ENCODE data around the gene GBGT1. TPM values are rescaled to one million over a fixed set of nuclear protein-coding genes. Genes with fewer than 3 reads are reported as not detected.

GBGT1 gene
- total RNA-seq, 1 experiment from 2014 or later = not detected

GRCh38 chr9:133124123-133124906, 39.4 kb downstream of the GBGT1 start:
- H3K9me3 ChIP-seq (ENCODE audit: low read length) = no peaks in the 10 kb centered on the region
- H3K4me3 ChIP-seq (ENCODE audit: low read length) = no peak overlapping the region
- peaks cover 6% of the 10 kb centered on the region; the same call in 1 of the 2 replicates for H4K20me1 ChIP-seq (ENCODE audit: low read length)
- no TSS peak for BruUV-seq (replicated peaks)
- peaks cover 8% of the 10 kb centered on the region; the same call in 1 of the 2 replicates for H3K79me2 ChIP-seq (ENCODE audit: low read length)
- ChIA-PET CTCF (no interaction called here), POLR2A (ENCODE audit: unreplicated experiment) (no interaction called here)
- H3K9ac ChIP-seq (ENCODE audit: low read length) = no peak overlapping the region
- no peak for DNase-seq
- no peaks in the 10 kb centered on the region for H3K36me3 ChIP-seq (ENCODE audit: low read depth, low read length)
- H3K27ac ChIP-seq (ENCODE audit: low read length) = no peak overlapping the region
- H3K9me2 ChIP-seq (replicated peaks; ENCODE audit: low read length) = no peaks in the 10 kb centered on the region
- H3K4me1 ChIP-seq (ENCODE audit: insufficient read depth, low read length) = peaks cover 4% of the 10 kb centered on the region; the same call in 1 of the 2 replicates
- no peak for ATAC-seq
- no peak for TF ChIP-seq EZH2phosphoT487 (IDR thresholded peaks at IDR 0.05; ENCODE audit: borderline replicate concordance, low read length)
- TF ChIP-seq EZH2 (IDR thresholded peaks at IDR 0.05; ENCODE audit: low read length, unreplicated experiment) = no peak
- TF ChIP-seq CTCF (conservative IDR thresholded peaks at IDR 0.05; ENCODE audit: low read depth, low read length) = no peak
- H2AFZ ChIP-seq (ENCODE audit: low read length) = no peak overlapping the region
- H3F3A ChIP-seq (ENCODE audit: low read length, unreplicated experiment) = no peaks in the 10 kb centered on the region
- no peaks in the 10 kb centered on the region for H3K27me3 ChIP-seq (ENCODE audit: low read length)
- intact Hi-C loops (cut with micrococcal nuclease) = no loop called here
- no peak overlapping the region for H3K4me2 ChIP-seq (ENCODE audit: low read length)

GRCh38 chr9:133122935-133123611, 40.6 kb downstream of the GBGT1 start:
- Histone ChIP-seq H3K9me2 (replicated peaks; ENCODE audit: low read length) (no peaks in the 10 kb centered on the region), H3K27me3 (ENCODE audit: low read length) (no peaks in the 10 kb centered on the region), H3K4me2 (ENCODE audit: low read length) (no peak overlapping the region), H3K9me3 (ENCODE audit: low read length) (no peaks in the 10 kb centered on the region), H3F3A (ENCODE audit: low read length, unreplicated experiment) (no peaks in the 10 kb centered on the region), H3K4me3 (ENCODE audit: low read length) (no peak overlapping the region), H3K36me3 (ENCODE audit: low read depth, low read length) (no peaks in the 10 kb centered on the region), H3K79me2 (ENCODE audit: low read length) (peaks cover 20% of the 10 kb centered on the region), H3K4me1 (ENCODE audit: insufficient read depth, low read length) (peaks cover 4% of the 10 kb centered on the region; the same call in 1 of the 2 replicates), H3K9ac (ENCODE audit: low read length) (no peak overlapping the region), H4K20me1 (ENCODE audit: low read length) (peaks cover 6% of the 10 kb centered on the region; the same call in 1 of the 2 replicates), H2AFZ (ENCODE audit: low read length) (no peak overlapping the region), H3K27ac (ENCODE audit: low read length) (no peak overlapping the region)
- CTCF ChIA-PET = no interaction called here
- POLR2A ChIA-PET (ENCODE audit: unreplicated experiment) = no interaction called here
- no peak for TF ChIP-seq EZH2 (IDR thresholded peaks at IDR 0.05; ENCODE audit: low read length, unreplicated experiment)
- TF ChIP-seq CTCF (conservative IDR thresholded peaks at IDR 0.05; ENCODE audit: low read depth, low read length) = no peak
- no peak for TF ChIP-seq EZH2phosphoT487 (IDR thresholded peaks at IDR 0.05; ENCODE audit: borderline replicate concordance, low read length)
- intact Hi-C loops (cut with micrococcal nuclease) = no loop called here
- ATAC-seq (no peak), DNase-seq (no peak)
- no TSS peak for BruUV-seq (replicated peaks)

GRCh38 chr9:133122605-133122934, 41.1 kb downstream of the GBGT1 start:
- POLR2A ChIA-PET (ENCODE audit: unreplicated experiment) = no interaction called here
- DNase-seq (no peak), ATAC-seq (no peak)
- peaks cover 4% of the 10 kb centered on the region; the same call in 1 of the 2 replicates for H3K4me1 ChIP-seq (ENCODE audit: insufficient read depth, low read length)
- H3K79me2 ChIP-seq (ENCODE audit: low read length) = peaks cover 25% of the 10 kb centered on the region
- no TSS peak for BruUV-seq (replicated peaks)
- no peaks in the 10 kb centered on the region for H3F3A ChIP-seq (ENCODE audit: low read length, unreplicated experiment)
- CTCF ChIA-PET = no interaction called here
- no peak overlapping the region for H3K9ac ChIP-seq (ENCODE audit: low read length)
- TF ChIP-seq EZH2 (IDR thresholded peaks at IDR 0.05; ENCODE audit: low read length, unreplicated experiment) (no peak), CTCF (conservative IDR thresholded peaks at IDR 0.05; ENCODE audit: low read depth, low read length) (no peak), EZH2phosphoT487 (IDR thresholded peaks at IDR 0.05; ENCODE audit: borderline replicate concordance, low read length) (no peak)
- no peaks in the 10 kb centered on the region for H3K36me3 ChIP-seq (ENCODE audit: low read depth, low read length)
- H3K4me2 ChIP-seq (ENCODE audit: low read length) = no peak overlapping the region
- H2AFZ ChIP-seq (ENCODE audit: low read length) = no peak overlapping the region
- H3K9me3 ChIP-seq (ENCODE audit: low read length) = no peaks in the 10 kb centered on the region
- intact Hi-C loops (cut with micrococcal nuclease) = no loop called here
- no peaks in the 10 kb centered on the region for H3K9me2 ChIP-seq (replicated peaks; ENCODE audit: low read length)
- no peaks in the 10 kb centered on the region for H3K27me3 ChIP-seq (ENCODE audit: low read length)
- no peak overlapping the region for H3K4me3 ChIP-seq (ENCODE audit: low read length)
- H4K20me1 ChIP-seq (ENCODE audit: low read length) = peaks cover 6% of the 10 kb centered on the region; the same call in 1 of the 2 replicates
- H3K27ac ChIP-seq (ENCODE audit: low read length) = no peak overlapping the region
